Left cardiac atrium (tissue), 4 donors: ENCODE data around the gene MLNR. TPM values are rescaled to one million over a fixed set of nuclear protein-coding genes. Genes with fewer than 3 reads are reported as not detected.

ENCODE experiments used
- ATAC-seq, 2 donors: fragments of 200-7000 bp; cut with Tn5 transposase; one replicate each; pipeline ENCODE4 v1.9.1; 2020; ENCODE audit warnings: mild to moderate bottlenecking in 2 of 2, moderate library complexity in 2 of 2
- DNase-seq: peaks from one replicate; pipeline ENCODE4 v3.0.0-alpha.2; 2020
- intact Hi-C, 2 donors: fragments of 100-400 bp; cut with DNase I; formaldehyde crosslinking; loops; one replicate each; pipeline versions ENCODE4 v1.14.1 to v1.15.1; 2022 to 2023
- total RNA-seq, 2 donors: library from RNA; stranded (reverse); fragmentation: NEBNext Ultra II Directional; extraction: Animal tissue kit (Norgen Biotek cat#: 25700); gene quantifications; one replicate each; pipeline ENCODE4 v1.2.1, GENCODE V29; 2021
- donor health status: DM: no; HTN: yes; CAD: no.
- donor health status: DM: no; HTN: yes; CAD: no; lungs with severe emphysema.
- donor health status: DM: yes; HTN: yes; CAD: no.
- donor health status: Dilated cardiomyopathy.

Gene MLNR
- total RNA-seq, 2 donors from 2014 or later, result not detected

GRCh38 chr13:49262634-49263033 is 42.5 kb downstream of the MLNR start:
- DNase-seq (no peak), ATAC-seq (no peak)
- intact Hi-C loops, result no loop called here

GRCh38 chr13:49265822-49266221 is 45.7 kb downstream of the MLNR start:
- DNase-seq (no peak), ATAC-seq (no peak)
- intact Hi-C loops, result no loop called here

- intact Hi-C loops, result loop anchor here in 1 of 2 donors (10.0 kb wide), 1 partner anchor 166 kb away; no protein-coding TSS in a partner anchor
- ATAC-seq (no peak), DNase-seq (no peak)
These were observed 51.1 kb downstream of the MLNR start for GRCh38 chr13:49271264-49271663.

Other genes with a start within 250 kb of the MLNR start
- 10 to 100 TPM; 22.0 to 35.8 TPM for gene FNDC3A, start 244.4 kb upstream of the MLNR start, total RNA-seq
- 10 to 100 TPM; 11.7 to 13.6 TPM for gene CDADC1, start 27.6 kb downstream of the MLNR start, total RNA-seq
- gene CAB39L, start 223.7 kb downstream of the MLNR start, total RNA-seq, result 10 to 100 TPM; 16.4 to 20.2 TPM
- gene SETDB2, start 223.9 kb downstream of the MLNR start, total RNA-seq, result 10 to 100 TPM; 12.8 to 13.5 TPM